ENCODE measurements around the gene MYO15B. TPM values are rescaled to one million over a fixed set of nuclear protein-coding genes. Genes with fewer than 3 reads are reported as not detected.

The MYO15B gene
- total RNA-seq, 1 donor from 2014 or later: 285 TPM

DNA sequence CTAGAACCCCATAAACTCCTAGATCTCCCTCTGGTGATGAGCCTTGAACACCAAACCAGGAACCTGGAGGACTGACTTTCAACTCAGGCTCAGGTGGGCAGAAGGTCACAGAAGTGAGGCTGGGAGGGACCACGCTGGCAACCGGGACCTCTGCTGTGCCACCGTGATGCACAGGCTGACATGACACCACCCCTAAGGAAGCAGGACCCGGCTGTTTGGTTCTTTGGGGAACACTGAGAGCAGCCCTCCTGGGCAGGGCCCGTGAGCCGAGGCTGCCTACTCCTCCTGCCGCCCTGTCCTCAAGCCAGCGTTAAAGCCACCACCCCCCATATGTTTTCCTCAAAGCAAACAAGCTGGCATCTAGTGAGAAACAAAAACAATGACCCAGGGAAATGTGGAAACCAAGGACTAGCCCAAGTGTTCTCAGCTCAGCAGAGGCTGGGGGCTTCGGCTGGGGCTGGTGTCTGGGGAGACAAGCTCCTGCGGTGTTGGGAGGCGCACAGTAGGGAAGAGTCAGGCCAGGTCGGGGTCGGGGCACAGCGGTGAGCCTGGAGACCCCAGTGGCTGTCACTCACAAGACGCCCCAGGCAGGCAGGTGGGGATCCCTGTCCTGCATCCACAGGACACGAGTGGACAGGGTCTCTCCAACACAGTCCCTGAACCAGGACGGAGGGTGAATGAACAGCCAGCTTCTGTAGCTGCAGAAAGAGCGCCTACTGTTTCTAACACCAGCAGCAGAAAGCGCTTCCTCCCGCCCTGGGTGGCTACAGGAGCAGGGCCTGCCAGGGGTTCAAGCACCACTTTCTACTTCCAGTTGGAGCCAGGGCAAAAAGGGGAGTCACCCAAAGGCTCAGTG is 47.4 kb downstream of the MYO15B start:
- Histone ChIP-seq H3K9me3 (no peaks in the 10 kb centered on the region), H3K4me1 (peaks cover 11 to 19% of the 10 kb centered on the region in 2 donors), H3K27ac (no peak overlapping the region), H3K27me3 (no peaks in the 10 kb centered on the region), H3K4me3 (no peak overlapping the region), H3K36me3 (peaks cover under 1 to 8% of the 10 kb centered on the region in 2 donors)
- DNase-seq (ENCODE audit: low spot score in 2 of 2): no peak
- no peak for TF ChIP-seq CTCF (IDR thresholded peaks at IDR 0.05)
- intact Hi-C loops (cut with DNase I): no loop called here

DNA sequence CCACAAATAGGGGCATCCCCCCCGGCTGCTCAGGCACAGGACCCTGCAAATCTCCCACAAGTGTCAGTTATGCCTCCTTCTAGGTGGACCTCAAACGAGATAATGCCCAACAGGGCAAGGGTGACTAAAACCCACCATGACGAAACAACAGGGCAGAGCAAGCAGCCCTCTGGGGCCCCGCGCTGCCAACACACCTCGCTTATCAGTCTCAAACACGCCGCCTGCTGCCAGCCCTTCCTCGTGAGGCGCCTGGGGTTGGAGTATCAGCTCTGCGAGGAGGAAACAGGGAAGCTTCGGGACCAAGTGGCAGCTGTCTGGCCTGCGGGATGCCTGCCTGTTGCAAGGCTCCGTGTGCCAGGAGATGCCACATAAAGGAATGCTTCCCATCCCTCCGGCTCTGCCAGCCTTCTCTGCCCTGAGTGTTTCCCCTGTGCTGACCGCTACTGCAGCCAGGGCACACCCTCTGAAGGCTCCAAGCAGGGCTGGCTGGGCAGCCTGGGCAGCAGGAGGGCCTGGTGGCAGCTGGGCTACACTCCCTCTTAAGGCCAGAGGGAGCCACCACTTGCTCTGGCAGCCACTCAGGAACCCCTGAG is 48.1 kb downstream of the MYO15B start:
- Histone ChIP-seq H3K9me3 (no peaks in the 10 kb centered on the region), H3K4me3 (no peak overlapping the region), H3K27ac (no peak overlapping the region), H3K36me3 (peaks cover 3 to 4% of the 10 kb centered on the region in 2 donors), H3K27me3 (no peaks in the 10 kb centered on the region), H3K4me1 (peaks cover 11 to 19% of the 10 kb centered on the region in 2 donors)
- intact Hi-C loops (cut with DNase I): no loop called here
- no peak for TF ChIP-seq CTCF (IDR thresholded peaks at IDR 0.05)
- no peak for DNase-seq (ENCODE audit: low spot score in 2 of 2)

DNA sequence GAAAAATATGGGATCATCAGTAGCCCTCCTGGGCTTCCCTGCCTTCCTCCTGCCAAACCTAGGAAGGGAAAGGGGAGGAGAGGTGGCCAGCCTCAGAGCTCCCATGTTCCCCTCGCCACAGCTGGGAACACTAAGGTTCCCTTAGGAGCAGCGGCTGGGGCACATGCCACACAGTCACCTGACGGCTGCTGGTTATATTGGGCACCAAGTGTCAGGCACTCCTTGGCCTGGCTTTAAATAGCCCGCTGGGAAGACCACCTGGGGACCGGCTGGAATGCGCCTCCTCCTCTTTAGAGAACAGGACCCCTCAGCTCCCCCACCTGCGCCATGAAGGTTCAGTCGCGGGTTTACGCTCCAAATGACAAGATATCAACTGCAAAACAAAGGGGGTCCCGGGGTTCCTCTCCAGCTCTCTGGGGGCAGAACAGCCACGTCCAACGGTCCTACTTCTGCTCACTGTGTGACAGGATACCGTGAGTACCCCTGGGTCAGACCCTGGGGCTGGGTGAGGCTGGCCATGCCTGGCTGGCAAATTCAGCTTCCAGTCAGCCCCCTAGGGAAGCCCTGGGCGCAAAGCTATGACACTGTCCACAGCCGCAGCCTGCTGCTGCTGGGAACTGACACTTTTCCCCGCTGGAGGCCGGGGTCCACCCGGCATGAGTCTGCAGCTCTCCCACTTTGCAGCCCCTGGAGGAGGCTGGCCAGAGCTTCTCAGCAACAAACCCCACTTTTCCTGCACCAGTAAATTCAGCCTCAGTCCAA is 49.0 kb downstream of the MYO15B start:
- DNase-seq (ENCODE audit: low spot score in 2 of 2): no peak
- H3K27ac ChIP-seq: no peak overlapping the region
- peaks cover 2 to 3% of the 10 kb centered on the region in 2 donors for H3K36me3 ChIP-seq
- H3K27me3 ChIP-seq: no peaks in the 10 kb centered on the region
- no peak for TF ChIP-seq CTCF (IDR thresholded peaks at IDR 0.05)
- H3K4me3 ChIP-seq: no peak overlapping the region
- no peaks in the 10 kb centered on the region for H3K9me3 ChIP-seq
- intact Hi-C loops (cut with DNase I): no loop called here
- H3K4me1 ChIP-seq: peaks cover 11 to 19% of the 10 kb centered on the region in 2 donors

DNA sequence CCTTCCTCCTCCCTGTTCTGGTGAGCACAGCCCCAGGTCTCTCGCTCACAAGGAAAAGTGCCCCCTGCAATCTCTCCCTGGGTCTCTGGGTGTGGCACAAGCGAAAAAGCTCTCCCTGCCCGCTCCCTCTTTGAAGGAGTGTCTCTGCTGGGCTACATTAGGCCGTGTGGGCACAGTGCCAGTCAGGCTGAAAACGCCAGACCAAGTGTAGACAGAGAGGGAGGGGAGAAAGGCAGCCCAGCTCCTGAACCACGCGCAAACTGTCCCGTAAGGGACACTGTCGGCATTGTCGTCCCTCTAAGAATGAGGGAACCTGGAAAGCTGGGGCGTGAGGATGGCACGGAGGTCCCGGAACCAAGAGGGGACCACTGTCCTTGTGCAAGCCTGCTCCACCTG is 49.5 kb downstream of the MYO15B start:
- Histone ChIP-seq H3K36me3 (peaks cover 2 to 3% of the 10 kb centered on the region in 2 donors), H3K27ac (no peak overlapping the region)

More for the DNA sequence above, 49.5 kb downstream of the MYO15B start:
- no peaks in the 10 kb centered on the region for H3K9me3 ChIP-seq
- DNase-seq (ENCODE audit: low spot score in 2 of 2): no peak
- H3K4me1 ChIP-seq: peaks cover 11 to 19% of the 10 kb centered on the region in 2 donors
- intact Hi-C loops (cut with DNase I): no loop called here
- no peak overlapping the region for H3K4me3 ChIP-seq
- H3K27me3 ChIP-seq: no peaks in the 10 kb centered on the region
- TF ChIP-seq CTCF (IDR thresholded peaks at IDR 0.05): no peak
